ENCODE results near the gene LGR5.

Gene LGR5

DNA sequence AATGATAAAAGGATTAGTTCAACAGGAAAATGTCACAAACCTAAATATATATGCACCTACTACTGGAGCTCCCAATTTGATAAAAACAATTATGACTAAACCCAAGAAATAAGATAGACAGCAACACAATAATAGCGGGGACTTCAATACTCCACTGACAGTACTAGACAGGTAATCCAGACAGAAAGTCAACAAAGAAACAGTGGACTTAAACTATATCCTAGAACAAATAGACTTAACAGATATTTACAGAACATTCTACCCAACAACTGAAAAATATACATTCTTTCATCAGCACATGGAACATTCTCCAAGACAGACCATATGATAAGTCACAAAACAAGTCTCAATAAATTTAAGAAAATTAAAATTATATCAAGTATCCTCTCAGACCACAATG is 28.0 kb upstream of the LGR5 start:
- H3K27ac ChIP-seq (ENCODE audit: low read depth, low read length), result no peak overlapping the region
- H3K9ac ChIP-seq (ENCODE audit: low read depth in 1 of 2, low read length in 2 of 2), result no peak overlapping the region
- no peak overlapping the region for H3K4me3 ChIP-seq (ENCODE audit: low read depth in 1 of 2, low read length in 2 of 2)
- no peaks in the 10 kb centered on the region for H3K4me1 ChIP-seq (ENCODE audit: control insufficient read depth in 1 of 2, insufficient read depth in 2 of 2, low read length in 2 of 2)
- H3K27me3 ChIP-seq (ENCODE audit: control insufficient read depth in 1 of 2, insufficient read depth in 2 of 2, low read length in 2 of 2), result no peaks in the 10 kb centered on the region
- peaks cover 5 to 12% of the 10 kb centered on the region in 2 donors for H3K9me3 ChIP-seq (ENCODE audit: control insufficient read depth in 1 of 2, low read length in 2 of 2)
- no peaks in the 10 kb centered on the region for H3K36me3 ChIP-seq (ENCODE audit: control insufficient read depth in 1 of 2, insufficient read depth in 2 of 2, low read length in 2 of 2)

DNA sequence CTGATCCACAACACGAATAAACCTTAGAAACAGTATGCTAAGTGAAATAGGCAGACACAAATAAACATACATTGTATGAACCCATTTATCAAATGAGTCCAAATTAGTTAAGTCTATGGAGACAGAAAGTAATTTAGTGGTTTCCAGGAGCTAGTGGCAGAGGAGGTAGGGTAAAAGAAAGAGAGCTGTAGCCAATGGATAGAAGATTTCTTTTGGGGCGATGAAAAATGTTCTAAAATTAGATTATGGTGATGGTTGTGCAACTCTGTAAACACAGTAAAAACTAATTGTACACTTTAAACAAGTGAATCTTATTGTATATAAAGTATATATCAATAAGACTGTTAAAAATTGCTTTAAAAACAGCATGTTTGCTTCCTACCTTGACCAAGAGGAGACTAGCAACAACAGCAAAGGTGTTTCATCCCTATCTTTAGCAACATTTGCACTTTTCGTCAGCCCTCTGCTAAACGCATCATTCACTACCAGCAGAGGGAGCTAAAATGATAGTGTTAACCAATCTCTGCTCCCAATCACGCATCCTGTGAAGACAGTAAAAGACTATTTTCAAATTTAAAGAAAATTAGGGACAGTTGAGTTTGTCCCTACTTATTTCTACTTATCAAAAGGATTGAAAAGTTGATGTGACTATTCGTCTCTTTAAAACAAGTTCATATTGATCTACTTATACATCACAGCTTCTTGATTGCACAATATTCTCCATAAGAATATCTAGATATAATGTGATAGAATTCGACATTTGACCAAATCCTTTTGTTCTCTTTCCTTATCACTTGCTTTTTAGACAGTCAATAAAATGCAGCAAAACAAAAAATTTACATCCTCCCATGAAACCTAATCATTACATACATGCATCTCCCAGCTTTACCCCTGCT is 24.0 kb upstream of the LGR5 start:
- H3K9ac ChIP-seq (ENCODE audit: low read depth in 1 of 2, low read length in 2 of 2), result no peak overlapping the region
- no peaks in the 10 kb centered on the region for H3K36me3 ChIP-seq (ENCODE audit: control insufficient read depth in 1 of 2, insufficient read depth in 2 of 2, low read length in 2 of 2)
- H3K9me3 ChIP-seq (ENCODE audit: control insufficient read depth in 1 of 2, low read length in 2 of 2), result peaks cover 0 to 9% of the 10 kb centered on the region in 2 donors
- H3K4me1 ChIP-seq (ENCODE audit: control insufficient read depth in 1 of 2, insufficient read depth in 2 of 2, low read length in 2 of 2), result no peaks in the 10 kb centered on the region
- no peak overlapping the region for H3K4me3 ChIP-seq (ENCODE audit: low read depth in 1 of 2, low read length in 2 of 2)
- H3K27ac ChIP-seq (ENCODE audit: low read depth, low read length), result no peak overlapping the region
- no peaks in the 10 kb centered on the region for H3K27me3 ChIP-seq (ENCODE audit: control insufficient read depth in 1 of 2, insufficient read depth in 2 of 2, low read length in 2 of 2)

GRCh38 chr12:71417181-71417580 is 22.4 kb upstream of the LGR5 start:
- no peaks in the 10 kb centered on the region for H3K27me3 ChIP-seq (ENCODE audit: control insufficient read depth in 1 of 2, insufficient read depth in 2 of 2, low read length in 2 of 2)
- no peak overlapping the region for H3K4me3 ChIP-seq (ENCODE audit: low read depth in 1 of 2, low read length in 2 of 2)
- H3K9me3 ChIP-seq (ENCODE audit: control insufficient read depth in 1 of 2, low read length in 2 of 2), result peaks cover 0 to 5% of the 10 kb centered on the region in 2 donors
- no peak overlapping the region for H3K9ac ChIP-seq (ENCODE audit: low read depth in 1 of 2, low read length in 2 of 2)
- no peaks in the 10 kb centered on the region for H3K36me3 ChIP-seq (ENCODE audit: control insufficient read depth in 1 of 2, insufficient read depth in 2 of 2, low read length in 2 of 2)
- H3K4me1 ChIP-seq (ENCODE audit: control insufficient read depth in 1 of 2, insufficient read depth in 2 of 2, low read length in 2 of 2), result no peaks in the 10 kb centered on the region
- H3K27ac ChIP-seq (ENCODE audit: low read depth, low read length), result no peak overlapping the region

GRCh38 chr12:71420775-71421406 is 18.7 kb upstream of the LGR5 start:
- Histone ChIP-seq H3K27me3 (ENCODE audit: control insufficient read depth in 1 of 2, insufficient read depth in 2 of 2, low read length in 2 of 2) (no peaks in the 10 kb centered on the region), H3K9ac (ENCODE audit: low read depth in 1 of 2, low read length in 2 of 2) (no peak overlapping the region), H3K4me3 (ENCODE audit: low read depth in 1 of 2, low read length in 2 of 2) (no peak overlapping the region), H3K36me3 (ENCODE audit: control insufficient read depth in 1 of 2, insufficient read depth in 2 of 2, low read length in 2 of 2) (no peaks in the 10 kb centered on the region), H3K9me3 (ENCODE audit: control insufficient read depth in 1 of 2, low read length in 2 of 2) (peaks cover 0 to 5% of the 10 kb centered on the region in 2 donors), H3K27ac (ENCODE audit: low read depth, low read length) (no peak overlapping the region), H3K4me1 (ENCODE audit: control insufficient read depth in 1 of 2, insufficient read depth in 2 of 2, low read length in 2 of 2) (no peaks in the 10 kb centered on the region)

DNA sequence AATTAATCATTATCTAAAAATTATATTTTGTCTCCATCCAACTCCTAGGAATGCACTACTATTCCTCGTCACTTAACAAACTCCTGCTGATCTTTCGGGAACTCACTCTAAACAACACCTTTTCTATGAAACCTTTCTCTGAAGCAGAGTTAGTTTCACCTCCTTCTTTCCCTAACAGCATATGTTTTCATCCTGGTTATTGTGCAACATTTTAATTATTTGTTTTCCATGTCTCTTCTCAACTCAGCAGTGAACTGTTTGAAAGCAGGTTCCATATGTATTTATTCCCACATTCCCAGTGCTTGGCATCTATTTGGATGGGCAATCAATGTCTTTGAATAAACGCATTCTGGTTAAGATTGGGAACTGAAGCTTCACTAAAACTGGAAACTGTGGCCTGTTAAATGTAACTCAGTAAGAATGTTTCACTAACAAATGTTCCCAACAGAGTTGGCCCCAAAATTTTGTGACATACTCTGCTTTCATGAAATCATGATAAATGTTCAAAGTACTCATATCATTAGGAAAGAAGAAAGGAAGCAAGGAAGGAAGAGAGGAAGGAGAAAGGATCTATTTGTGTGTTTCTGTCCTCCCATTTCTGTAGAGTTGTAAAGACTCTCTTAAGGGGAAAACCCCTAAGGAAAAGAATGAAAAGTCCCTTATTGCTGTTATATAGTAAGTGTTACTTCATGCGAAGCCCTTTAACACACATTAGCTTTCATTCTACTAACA is 13.9 kb upstream of the LGR5 start:
- H3K27ac ChIP-seq (ENCODE audit: low read depth, low read length), result no peak overlapping the region
- H3K9me3 ChIP-seq (ENCODE audit: control insufficient read depth in 1 of 2, low read length in 2 of 2), result peaks cover 0 to 2% of the 10 kb centered on the region in 2 donors
- no peaks in the 10 kb centered on the region for H3K36me3 ChIP-seq (ENCODE audit: control insufficient read depth in 1 of 2, insufficient read depth in 2 of 2, low read length in 2 of 2)
- H3K27me3 ChIP-seq (ENCODE audit: control insufficient read depth in 1 of 2, insufficient read depth in 2 of 2, low read length in 2 of 2), result no peaks in the 10 kb centered on the region
- no peaks in the 10 kb centered on the region for H3K4me1 ChIP-seq (ENCODE audit: control insufficient read depth in 1 of 2, insufficient read depth in 2 of 2, low read length in 2 of 2)
- H3K4me3 ChIP-seq (ENCODE audit: low read depth in 1 of 2, low read length in 2 of 2), result no peak overlapping the region
- no peak overlapping the region for H3K9ac ChIP-seq (ENCODE audit: low read depth in 1 of 2, low read length in 2 of 2)

DNA sequence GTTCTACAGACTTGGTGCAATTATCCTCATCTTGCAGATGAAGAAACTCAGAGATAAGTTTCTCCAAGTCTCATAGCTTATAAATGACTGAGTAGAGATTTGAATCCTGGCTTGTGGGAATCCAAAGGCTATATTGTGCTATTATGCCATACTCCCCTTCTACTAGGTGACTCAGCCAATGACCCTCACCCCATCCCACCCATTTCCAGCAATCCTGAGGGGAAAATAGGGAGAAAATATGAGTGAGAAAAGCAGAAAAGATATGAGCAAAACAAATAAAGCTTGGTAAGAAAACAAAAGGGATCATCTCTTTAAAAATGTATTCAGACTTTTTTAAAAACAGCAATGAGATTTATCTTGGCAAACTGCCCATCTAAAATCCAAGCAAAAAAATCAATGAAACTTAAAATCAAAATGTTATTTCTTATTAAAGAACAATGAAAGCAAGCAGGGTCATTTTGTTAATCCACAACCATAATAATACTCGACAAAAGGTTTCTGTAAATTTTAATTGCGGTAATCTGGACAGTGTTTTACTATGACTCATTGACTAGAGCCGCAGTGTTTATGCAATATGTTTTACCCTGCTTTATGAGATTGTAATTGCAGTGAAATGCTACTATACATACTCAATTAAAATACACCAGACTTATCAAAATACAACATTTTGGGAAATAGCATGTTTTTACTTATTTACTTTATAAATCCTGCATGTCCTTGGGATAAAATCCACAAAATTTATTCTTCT is 13.1 kb upstream of the LGR5 start:
- no peaks in the 10 kb centered on the region for H3K36me3 ChIP-seq (ENCODE audit: control insufficient read depth in 1 of 2, insufficient read depth in 2 of 2, low read length in 2 of 2)
- H3K27me3 ChIP-seq (ENCODE audit: control insufficient read depth in 1 of 2, insufficient read depth in 2 of 2, low read length in 2 of 2), result no peaks in the 10 kb centered on the region
- H3K4me1 ChIP-seq (ENCODE audit: control insufficient read depth in 1 of 2, insufficient read depth in 2 of 2, low read length in 2 of 2), result no peaks in the 10 kb centered on the region
- no peak overlapping the region for H3K4me3 ChIP-seq (ENCODE audit: low read depth in 1 of 2, low read length in 2 of 2)
- no peak overlapping the region for H3K9ac ChIP-seq (ENCODE audit: low read depth in 1 of 2, low read length in 2 of 2)
- H3K27ac ChIP-seq (ENCODE audit: low read depth, low read length), result no peak overlapping the region
- H3K9me3 ChIP-seq (ENCODE audit: control insufficient read depth in 1 of 2, low read length in 2 of 2), result no peaks in the 10 kb centered on the region

- Histone ChIP-seq H3K36me3 (ENCODE audit: control insufficient read depth in 1 of 2, insufficient read depth in 2 of 2, low read length in 2 of 2) (no peaks in the 10 kb centered on the region), H3K9ac (ENCODE audit: low read depth in 1 of 2, low read length in 2 of 2) (no peak overlapping the region), H3K9me3 (ENCODE audit: control insufficient read depth in 1 of 2, low read length in 2 of 2) (peaks cover 0 to 2% of the 10 kb centered on the region in 2 donors), H3K4me1 (ENCODE audit: control insufficient read depth in 1 of 2, insufficient read depth in 2 of 2, low read length in 2 of 2) (no peaks in the 10 kb centered on the region), H3K27ac (ENCODE audit: low read depth, low read length) (no peak overlapping the region), H3K4me3 (ENCODE audit: low read depth in 1 of 2, low read length in 2 of 2) (no peak overlapping the region), H3K27me3 (ENCODE audit: control insufficient read depth in 1 of 2, insufficient read depth in 2 of 2, low read length in 2 of 2) (no peaks in the 10 kb centered on the region)
These were observed 8.8 kb upstream of the LGR5 start for GRCh38 chr12:71430756-71431155.

- H3K9ac ChIP-seq (ENCODE audit: low read depth in 1 of 2, low read length in 2 of 2), result no peak overlapping the region
- no peaks in the 10 kb centered on the region for H3K36me3 ChIP-seq (ENCODE audit: control insufficient read depth in 1 of 2, insufficient read depth in 2 of 2, low read length in 2 of 2)
- H3K27ac ChIP-seq (ENCODE audit: low read depth, low read length), result no peak overlapping the region
- peaks cover 10 to 12% of the 10 kb centered on the region in 2 donors for H3K9me3 ChIP-seq (ENCODE audit: control insufficient read depth in 1 of 2, low read length in 2 of 2)
- H3K27me3 ChIP-seq (ENCODE audit: control insufficient read depth in 1 of 2, insufficient read depth in 2 of 2, low read length in 2 of 2), result no peaks in the 10 kb centered on the region
- H3K4me3 ChIP-seq (ENCODE audit: low read depth in 1 of 2, low read length in 2 of 2), result no peak overlapping the region
- H3K4me1 ChIP-seq (ENCODE audit: control insufficient read depth in 1 of 2, insufficient read depth in 2 of 2, low read length in 2 of 2), result no peaks in the 10 kb centered on the region
These were observed 7.6 kb upstream of the LGR5 start for GRCh38 chr12:71431991-71432390.

DNA sequence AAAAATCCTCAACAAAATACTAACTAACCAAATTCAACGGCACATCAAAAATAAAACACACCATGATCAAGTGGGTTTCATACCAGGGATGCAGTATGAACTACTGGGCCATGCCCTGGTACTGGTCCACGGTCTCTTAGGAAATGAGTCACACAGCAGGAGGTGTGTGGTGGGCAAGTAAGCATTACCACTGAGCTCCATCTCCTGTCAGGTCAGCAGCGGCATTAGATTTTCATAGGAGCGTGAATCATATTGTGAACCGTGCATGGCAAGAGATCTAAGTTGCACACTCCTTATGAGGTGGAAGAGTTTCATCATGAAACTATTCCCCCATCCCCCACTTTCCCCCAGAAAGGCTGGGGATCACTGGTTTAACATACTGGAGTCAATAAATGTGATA is 6.7 kb upstream of the LGR5 start:
- no peak overlapping the region for H3K27ac ChIP-seq (ENCODE audit: low read depth, low read length)
- no peaks in the 10 kb centered on the region for H3K27me3 ChIP-seq (ENCODE audit: control insufficient read depth in 1 of 2, insufficient read depth in 2 of 2, low read length in 2 of 2)
- H3K9ac ChIP-seq (ENCODE audit: low read depth in 1 of 2, low read length in 2 of 2), result no peak overlapping the region
- no peaks in the 10 kb centered on the region for H3K36me3 ChIP-seq (ENCODE audit: control insufficient read depth in 1 of 2, insufficient read depth in 2 of 2, low read length in 2 of 2)
- H3K4me1 ChIP-seq (ENCODE audit: control insufficient read depth in 1 of 2, insufficient read depth in 2 of 2, low read length in 2 of 2), result no peaks in the 10 kb centered on the region
- no peak overlapping the region for H3K4me3 ChIP-seq (ENCODE audit: low read depth in 1 of 2, low read length in 2 of 2)
- peaks cover 12% of the 10 kb centered on the region in 2 donors for H3K9me3 ChIP-seq (ENCODE audit: control insufficient read depth in 1 of 2, low read length in 2 of 2)

Measured in duodenal mucosa (tissue), 2 donors.